ENCODE measurements around the gene RGS9. TPM values are rescaled to one million over a fixed set of nuclear protein-coding genes. Genes with fewer than 3 reads are reported as not detected.

The RGS9 gene
- total and polyA plus RNA-seq, 2 of the 13 experiments (the other 11 are each of a cell fraction or from before 2014, with no cell fraction given): 0.44 to 0.74 TPM

GRCh38 chr17:65202844-65203571 is 65.8 kb downstream of the RGS9 start (continued):
- TF ChIP-seq FOXP4 (CRISPR knock-in tag; IDR thresholded peaks at IDR 0.05) (0 out of 2 replicates have a peak, but pooled peaks have one; percentile 22), ZNF792 (CRISPR knock-in tag; IDR thresholded peaks at IDR 0.05) (no peak), POGK (CRISPR knock-in tag; conservative IDR thresholded peaks at IDR 0.05) (no peak), MTA1 (CRISPR knock-in tag; IDR thresholded peaks at IDR 0.05; ENCODE audit: borderline replicate concordance) (peak; percentile 89; the same call in 1 of the 2 replicates), HOXA3 (CRISPR knock-in tag; IDR thresholded peaks at IDR 0.05) (peak; percentile 73), ARID5B (CRISPR knock-in tag; IDR thresholded peaks at IDR 0.05) (peak; percentile 45; the same call in 1 of the 2 replicates), ZBED4 (CRISPR knock-in tag; IDR thresholded peaks at IDR 0.05; ENCODE audit: borderline replicate concordance) (peak; percentile 57; the same call in 1 of the 2 replicates), GABPB1 (CRISPR knock-in tag; IDR thresholded peaks at IDR 0.05) (peak; percentile 32; the same call in 1 of the 2 replicates), MBNL3 (CRISPR knock-in tag; conservative IDR thresholded peaks at IDR 0.05) (no peak), NFKB2 (CRISPR knock-in tag; IDR thresholded peaks at IDR 0.05; ENCODE audit: borderline replicate concordance) (0 out of 2 replicates have a peak, but pooled peaks have one; percentile 31), ZBTB7A (CRISPR knock-in tag; IDR thresholded peaks at IDR 0.05) (peak; percentile 84; the same call in 1 of the 2 replicates), MAX (IDR thresholded peaks at IDR 0.05) (peak; percentile 44), ZNF574 (CRISPR knock-in tag; IDR thresholded peaks at IDR 0.05) (peak; percentile 69)

Data from HepG2 (cell line).